ENCODE results near the gene SNTB2. TPM values are rescaled to one million over a fixed set of nuclear protein-coding genes. Genes with fewer than 3 reads are reported as not detected.
"Not testable (repeated sequence)": the region's sequence is repeated elsewhere in the genome, so short reads cannot be mapped to it uniquely, and the experiment has no call there.

SNTB2 gene
- polyA plus RNA-seq, 1 experiment: 50.5 TPM

- H3K36me3 ChIP-seq (ENCODE audit: control insufficient read depth, insufficient read depth, low read length): no peaks in the 10 kb centered on the region
- H3K4me3 ChIP-seq (ENCODE audit: low read depth, low read length): no peak overlapping the region
- no peak for DNase-seq (ENCODE audit: low read depth)
- CTCF ChIA-PET: no interaction called here
- no peaks in the 10 kb centered on the region for H3K27me3 ChIP-seq (ENCODE audit: control insufficient read depth, insufficient read depth, low read length)
- POLR2A ChIA-PET: no interaction called here
- no peak for TF ChIP-seq CTCF (IDR thresholded peaks at IDR 0.05; ENCODE audit: insufficient read depth, low read depth, low read length)
Measured at GRCh38 chr16:69244336-69244735, 57.4 kb downstream of the SNTB2 start.

- Histone ChIP-seq H3K4me3 (ENCODE audit: low read depth, low read length) (no peak overlapping the region), H3K27me3 (ENCODE audit: control insufficient read depth, insufficient read depth, low read length) (no peaks in the 10 kb centered on the region), H3K36me3 (ENCODE audit: control insufficient read depth, insufficient read depth, low read length) (no peaks in the 10 kb centered on the region)
- ChIA-PET POLR2A (interaction anchor here (0.6 kb wide), 1 partner anchor 71 kb away, joined by 3 read pairs; no protein-coding TSS in a partner anchor), CTCF (no interaction called here)
- no peak for DNase-seq (ENCODE audit: low read depth)
- no peak for TF ChIP-seq CTCF (IDR thresholded peaks at IDR 0.05; ENCODE audit: insufficient read depth, low read depth, low read length)
Measured at GRCh38 chr16:69250081-69250480, 63.1 kb downstream of the SNTB2 start.

GRCh38 chr16:69253870-69254341 is 66.9 kb downstream of the SNTB2 start:
- CTCF ChIA-PET: interaction anchor here (1.1 to 1.3 kb wide), 3 partner anchors 14 to 32 kb away, joined by 3 to 5 read pairs (median 4); no protein-coding TSS in a partner anchor

DNA sequence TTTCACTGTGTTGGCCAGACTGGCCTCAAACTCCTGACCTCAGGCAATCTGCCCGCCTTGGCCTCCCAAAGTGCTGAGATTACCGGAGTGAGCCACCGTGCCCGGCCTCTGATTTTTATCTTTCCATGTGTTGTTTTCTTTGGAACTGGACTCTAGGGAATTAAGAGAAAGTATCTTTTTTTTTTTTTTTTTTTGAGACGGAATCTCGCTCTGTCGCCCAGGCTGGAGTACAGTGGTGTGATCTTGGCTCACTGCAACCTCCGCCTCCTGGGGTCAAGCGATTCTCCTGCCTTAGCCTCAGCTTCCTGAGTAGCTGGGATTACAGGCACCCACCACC is 72.4 kb downstream of the SNTB2 start:
- H3K4me3 ChIP-seq (ENCODE audit: low read depth, low read length); H3K36me3 ChIP-seq (ENCODE audit: control insufficient read depth, insufficient read depth, low read length); POLR2A ChIA-PET; H3K27me3 ChIP-seq (ENCODE audit: control insufficient read depth, insufficient read depth, low read length); DNase-seq (ENCODE audit: low read depth): not testable (repeated sequence)
- CTCF ChIA-PET: interaction anchor here (0.5 to 0.7 kb wide), 2 partner anchors 28 to 412 kb away, joined by 3 to 4 read pairs; no protein-coding TSS in a partner anchor

More at GRCh38 chr16:69253870-69254341, 66.9 kb downstream of the SNTB2 start:
- H3K4me3 ChIP-seq (ENCODE audit: low read depth, low read length): no peak overlapping the region
- POLR2A ChIA-PET: no interaction called here
- no peak for TF ChIP-seq CTCF (IDR thresholded peaks at IDR 0.05; ENCODE audit: insufficient read depth, low read depth, low read length)
- H3K27me3 ChIP-seq (ENCODE audit: control insufficient read depth, insufficient read depth, low read length): no peaks in the 10 kb centered on the region
- H3K36me3 ChIP-seq (ENCODE audit: control insufficient read depth, insufficient read depth, low read length): no peaks in the 10 kb centered on the region
- DNase-seq (ENCODE audit: low read depth): no peak

DNA sequence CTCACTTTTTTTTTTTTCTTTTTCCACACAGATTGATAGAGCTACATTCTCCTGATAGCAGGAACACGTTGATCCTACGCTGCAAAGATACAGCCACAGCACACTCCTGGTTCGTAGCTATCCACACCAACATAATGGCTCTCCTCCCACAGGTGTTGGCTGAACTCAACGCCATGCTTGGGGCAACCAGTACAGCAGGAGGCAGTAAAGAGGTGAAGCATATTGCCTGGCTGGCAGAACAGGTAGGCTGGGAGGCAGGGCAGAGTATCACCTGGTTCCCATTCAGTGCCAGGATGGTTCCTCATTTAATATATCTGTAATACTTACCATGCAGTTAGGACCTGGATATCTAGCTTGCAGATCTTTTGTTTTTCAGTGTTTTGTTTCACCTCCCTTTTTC is 73.1 kb downstream of the SNTB2 start:
- DNase-seq (ENCODE audit: low read depth): no peak
- ChIA-PET CTCF (interaction anchor here (0.7 kb wide), 1 partner anchor 28 kb away, joined by 4 read pairs; no protein-coding TSS in a partner anchor), POLR2A (no interaction called here)
- no peak for TF ChIP-seq CTCF (IDR thresholded peaks at IDR 0.05; ENCODE audit: insufficient read depth, low read depth, low read length)
- no peaks in the 10 kb centered on the region for H3K36me3 ChIP-seq (ENCODE audit: control insufficient read depth, insufficient read depth, low read length)
- no peaks in the 10 kb centered on the region for H3K27me3 ChIP-seq (ENCODE audit: control insufficient read depth, insufficient read depth, low read length)
- no peak overlapping the region for H3K4me3 ChIP-seq (ENCODE audit: low read depth, low read length)

DNA sequence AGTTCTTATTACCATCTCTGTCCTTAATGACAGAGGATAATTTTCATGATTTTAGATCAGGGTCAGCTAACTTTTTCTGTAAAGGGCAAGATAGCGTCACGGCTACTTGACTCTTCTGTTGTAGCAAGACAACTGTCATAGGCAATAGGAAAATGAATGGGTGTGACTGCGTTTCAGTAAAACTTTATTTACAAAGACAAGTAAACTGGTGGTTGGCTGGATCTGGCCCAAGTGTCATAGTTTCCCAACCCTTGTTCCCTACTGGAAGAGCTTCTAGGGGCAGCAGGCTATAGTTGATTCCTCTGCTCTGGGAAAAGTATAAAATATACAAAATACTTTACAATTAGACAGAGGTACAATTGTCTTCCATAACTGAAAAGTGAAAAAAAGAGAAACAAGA is 73.5 kb downstream of the SNTB2 start:
- ChIA-PET CTCF (no interaction called here), POLR2A (no interaction called here)
- Histone ChIP-seq H3K27me3 (ENCODE audit: control insufficient read depth, insufficient read depth, low read length) (no peaks in the 10 kb centered on the region), H3K36me3 (ENCODE audit: control insufficient read depth, insufficient read depth, low read length) (no peaks in the 10 kb centered on the region), H3K4me3 (ENCODE audit: low read depth, low read length) (no peak overlapping the region)
- no peak for DNase-seq (ENCODE audit: low read depth)
- TF ChIP-seq CTCF (IDR thresholded peaks at IDR 0.05; ENCODE audit: insufficient read depth, low read depth, low read length): no peak
